ENCODE results near the gene ROMO1.

DNA sequence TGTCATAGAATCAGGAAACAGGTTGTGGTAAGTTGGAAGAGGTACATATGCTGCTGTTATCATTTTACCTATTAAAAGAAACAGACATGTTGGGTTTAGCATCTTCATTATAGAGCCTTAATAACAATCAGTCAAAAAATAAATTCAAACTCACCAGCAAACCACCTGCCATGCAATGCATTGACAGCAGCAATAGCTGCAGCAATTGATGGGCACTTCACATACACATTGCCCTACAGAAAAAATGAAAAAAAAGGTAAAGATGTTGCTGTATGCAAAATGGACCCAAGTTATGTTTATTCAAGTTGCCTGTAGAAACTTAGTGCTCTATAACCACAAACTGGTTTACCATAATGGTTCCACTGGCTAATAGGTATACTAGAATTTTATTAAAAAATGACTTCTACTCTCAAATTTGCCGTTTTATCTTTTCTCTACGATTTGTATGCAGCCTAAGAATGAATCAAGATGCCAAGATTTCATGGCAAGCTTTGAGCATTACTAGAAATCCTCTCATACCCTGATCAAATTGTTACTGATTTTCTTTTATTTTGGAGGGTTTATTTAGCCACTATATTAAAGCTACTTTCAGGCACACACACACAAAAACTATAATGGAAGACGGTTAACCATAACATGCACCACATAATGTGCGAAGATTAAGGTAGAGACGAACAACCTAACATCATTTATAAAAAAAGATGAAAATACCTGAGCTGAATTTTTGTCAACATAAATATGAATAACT lies 5.5 kb downstream of the ROMO1 start:
- TF ChIP-seq, protein P1, sequence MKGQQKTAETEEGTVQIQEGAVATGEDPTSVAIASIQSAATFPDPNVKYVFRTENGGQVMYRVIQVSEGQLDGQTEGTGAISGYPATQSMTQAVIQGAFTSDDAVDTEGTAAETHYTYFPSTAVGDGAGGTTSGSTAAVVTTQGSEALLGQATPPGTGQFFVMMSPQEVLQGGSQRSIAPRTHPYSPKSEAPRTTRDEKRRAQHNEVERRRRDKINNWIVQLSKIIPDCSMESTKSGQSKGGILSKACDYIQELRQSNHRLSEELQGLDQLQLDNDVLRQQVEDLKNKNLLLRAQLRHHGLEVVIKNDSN (IDR thresholded peaks at IDR 0.05): no peak
- no peak for TF ChIP-seq CREB1 (IDR thresholded peaks at IDR 0.05; ENCODE audit: low read depth)
- no peak for TF ChIP-seq RAD21 (IDR thresholded peaks at IDR 0.05; ENCODE audit: low read depth)
- TF ChIP-seq FOXM1 (IDR thresholded peaks at IDR 0.05; ENCODE audit: borderline replicate concordance, low read depth): no peak
- TF ChIP-seq, protein P2, sequence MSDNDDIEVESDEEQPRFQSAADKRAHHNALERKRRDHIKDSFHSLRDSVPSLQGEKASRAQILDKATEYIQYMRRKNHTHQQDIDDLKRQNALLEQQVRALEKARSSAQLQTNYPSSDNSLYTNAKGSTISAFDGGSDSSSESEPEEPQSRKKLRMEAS (IDR thresholded peaks at IDR 0.05): no peak
- no peak for TF ChIP-seq YY1 (IDR thresholded peaks at IDR 0.05; ENCODE audit: low read depth)
- TF ChIP-seq CEBPB (IDR thresholded peaks at IDR 0.05): no peak
- TF ChIP-seq TAF1 (IDR thresholded peaks at IDR 0.05; ENCODE audit: low read depth): no peak
- TF ChIP-seq, protein P3, sequence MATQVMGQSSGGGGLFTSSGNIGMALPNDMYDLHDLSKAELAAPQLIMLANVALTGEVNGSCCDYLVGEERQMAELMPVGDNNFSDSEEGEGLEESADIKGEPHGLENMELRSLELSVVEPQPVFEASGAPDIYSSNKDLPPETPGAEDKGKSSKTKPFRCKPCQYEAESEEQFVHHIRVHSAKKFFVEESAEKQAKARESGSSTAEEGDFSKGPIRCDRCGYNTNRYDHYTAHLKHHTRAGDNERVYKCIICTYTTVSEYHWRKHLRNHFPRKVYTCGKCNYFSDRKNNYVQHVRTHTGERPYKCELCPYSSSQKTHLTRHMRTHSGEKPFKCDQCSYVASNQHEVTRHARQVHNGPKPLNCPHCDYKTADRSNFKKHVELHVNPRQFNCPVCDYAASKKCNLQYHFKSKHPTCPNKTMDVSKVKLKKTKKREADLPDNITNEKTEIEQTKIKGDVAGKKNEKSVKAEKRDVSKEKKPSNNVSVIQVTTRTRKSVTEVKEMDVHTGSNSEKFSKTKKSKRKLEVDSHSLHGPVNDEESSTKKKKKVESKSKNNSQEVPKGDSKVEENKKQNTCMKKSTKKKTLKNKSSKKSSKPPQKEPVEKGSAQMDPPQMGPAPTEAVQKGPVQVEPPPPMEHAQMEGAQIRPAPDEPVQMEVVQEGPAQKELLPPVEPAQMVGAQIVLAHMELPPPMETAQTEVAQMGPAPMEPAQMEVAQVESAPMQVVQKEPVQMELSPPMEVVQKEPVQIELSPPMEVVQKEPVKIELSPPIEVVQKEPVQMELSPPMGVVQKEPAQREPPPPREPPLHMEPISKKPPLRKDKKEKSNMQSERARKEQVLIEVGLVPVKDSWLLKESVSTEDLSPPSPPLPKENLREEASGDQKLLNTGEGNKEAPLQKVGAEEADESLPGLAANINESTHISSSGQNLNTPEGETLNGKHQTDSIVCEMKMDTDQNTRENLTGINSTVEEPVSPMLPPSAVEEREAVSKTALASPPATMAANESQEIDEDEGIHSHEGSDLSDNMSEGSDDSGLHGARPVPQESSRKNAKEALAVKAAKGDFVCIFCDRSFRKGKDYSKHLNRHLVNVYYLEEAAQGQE (IDR thresholded peaks at IDR 0.05; ENCODE audit: low read depth): no peak
- no peak for TF ChIP-seq EGR1 (IDR thresholded peaks at IDR 0.05)
